B cell (primary cell): ENCODE data around the gene ADSS1. TPM values are rescaled to one million over a fixed set of nuclear protein-coding genes. Genes with fewer than 3 reads are reported as not detected.

Experiments
- ATAC-seq: fragments of 200-7000 bp; cut with Tn5 transposase; one replicate; pipeline ENCODE4 v1.10.0; 2021; ENCODE audit warnings: low read depth, mild to moderate bottlenecking, moderate number of reproducible peaks, moderate library complexity
- CTCF ChIA-PET: fragments of 350-600 bp; sonication (Branson Sonifier 250); formaldehyde crosslinking; loops from one replicate; lab custom pipeline; 2021; ENCODE audit warnings: antibody characterized with exemption, inconsistent platforms; lab: Charles Lee
- POLR2A ChIA-PET: fragments of 350-600 bp; sonication (Branson Sonifier 250); formaldehyde crosslinking; loops from one replicate; lab custom pipeline; 2021; ENCODE audit warnings: antibody characterized with exemption; lab: Charles Lee
- DNase-seq: peaks from one replicate; pipeline ENCODE4 v3.0.0; 2013
- H2AFZ ChIP-seq: 2 replicates; pipeline ENCODE4 v1.6.1; 2012; ENCODE audit warnings: mild to moderate bottlenecking, low read depth, low read length; ENCODE audit not compliant: insufficient read depth, poor library complexity, severe bottlenecking
- H3K27ac ChIP-seq, 2 donors: 1 replicate in 1 of 2; 2 replicates in 1 of 2; pipeline ENCODE4 v1.5.1; 2012 to 2013; ENCODE audit warnings: low read length in 2 of 2, mild to moderate bottlenecking in 2 of 2, moderate library complexity in 1 of 2
- H3K27me3 ChIP-seq, 4 experiments: fragments of 200-600 bp in 1 of 4; sonication (generic) in 1 of 4; replicated peaks in 1 of 4; 1 replicate in 2 of 4; 2 replicates in 2 of 4; pipeline versions ENCODE4 v1.6.1 to v1.7.0; 2013 to 2016; ENCODE audit warnings: low read length in 3 of 4, mild to moderate bottlenecking in 2 of 4, mixed read lengths in 1 of 4, moderate library complexity in 1 of 4; ENCODE audit not compliant: insufficient read depth in 4 of 4, control insufficient read depth in 3 of 4; ENCODE audit errors: control extremely low read depth in 1 of 4
- H3K36me3 ChIP-seq, 2 experiments: replicated peaks in 1 of 2; 1 replicate in 1 of 2; 2 replicates in 1 of 2; pipeline versions ENCODE4 v1.6.1 to v1.7.1; 2013; ENCODE audit warnings: low read length in 1 of 2; ENCODE audit not compliant: insufficient read depth in 2 of 2, control insufficient read depth in 1 of 2; ENCODE audit errors: control extremely low read depth in 1 of 2, extremely low read depth in 1 of 2
- H3K4me1 ChIP-seq, 2 donors: fragments of 200-600 bp in 1 of 2; sonication (generic) in 1 of 2; 1 replicate in 1 of 2; 2 replicates in 1 of 2; pipeline versions ENCODE4 v1.5.1 to v1.6.1; 2013 to 2017; ENCODE audit warnings: low read length in 2 of 2; ENCODE audit not compliant: control insufficient read depth in 2 of 2, insufficient read depth in 2 of 2
- H3K4me2 ChIP-seq: replicated peaks from 2 replicates; pipeline ENCODE3; 2012; ENCODE audit warnings: mild to moderate bottlenecking, low read depth, low read length; ENCODE audit not compliant: poor library complexity, severe bottlenecking
- H3K4me3 ChIP-seq, 5 experiments: fragments of 200-600 bp in 1 of 5; sonication (generic) in 1 of 5; 1 replicate in 3 of 5; 2 replicates in 2 of 5; pipeline versions ENCODE4 v1.5.1 to v1.7.0; 2011 to 2016; ENCODE audit warnings: low read length in 4 of 5, mild to moderate bottlenecking in 4 of 5, low read depth in 2 of 5, control low read depth in 1 of 5, moderate library complexity in 1 of 5; ENCODE audit not compliant: insufficient read depth in 1 of 5; ENCODE audit errors: control extremely low read depth in 1 of 5, extremely low read depth in 1 of 5
- H3K79me2 ChIP-seq: fragments of 200-600 bp; sonication (generic); one replicate; pipeline ENCODE4 v1.6.0; 2016; ENCODE audit warnings: low read length; ENCODE audit not compliant: control insufficient read depth, insufficient read depth
- H3K9ac ChIP-seq: fragments of 200-600 bp; sonication (generic); 2 replicates; pipeline ENCODE4 v1.6.1; 2017; ENCODE audit warnings: mild to moderate bottlenecking, low read length, moderate library complexity
- H3K9me3 ChIP-seq, 3 donors: one replicate each; pipeline versions ENCODE4 v1.6.1 to v1.7.1; 2013; ENCODE audit warnings: low read length in 2 of 3; ENCODE audit not compliant: control insufficient read depth in 2 of 3, insufficient read depth in 1 of 3; ENCODE audit errors: control extremely low read depth in 1 of 3
- H4K20me1 ChIP-seq: 2 replicates; pipeline ENCODE4 v1.6.0; 2012; ENCODE audit warnings: mild to moderate bottlenecking, low read length; ENCODE audit not compliant: insufficient read depth, control insufficient read depth, poor library complexity, severe bottlenecking
- H3K27ac Mint-ChIP-seq: one replicate; pipeline ENCODE4 v1.8.0; 2021; ENCODE audit warnings: mixed read lengths
- H3K27me3 Mint-ChIP-seq: one replicate; pipeline ENCODE4 v1.8.0; 2021; ENCODE audit warnings: mixed read lengths
- H3K4me1 Mint-ChIP-seq: one replicate; pipeline ENCODE4 v1.8.0; 2021; ENCODE audit warnings: mixed read lengths
- H3K4me3 Mint-ChIP-seq: one replicate; pipeline ENCODE4 v1.8.0; 2021; ENCODE audit warnings: mixed read lengths
- H3K9me3 Mint-ChIP-seq: one replicate; pipeline ENCODE4 v1.8.0; 2022; ENCODE audit warnings: mixed read lengths; ENCODE audit not compliant: insufficient read depth
- EZH2 ChIP-seq: IDR thresholded peaks from 2 replicates; pipeline ENCODE4 v1.6.1; 2012; ENCODE audit warnings: borderline replicate concordance, low read depth, mild to moderate bottlenecking, moderate library complexity, low read length; ENCODE audit not compliant: insufficient read depth, poor library complexity, severe bottlenecking
- WGBS: methylation state at CpG from one replicate; pipeline ENCODE4 v1.1.5; 2013; ENCODE audit warnings: missing lambda C conversion rate; ENCODE audit not compliant: insufficient coverage; 5-methylcytosine and 5-hydroxymethylcytosine counted together
- intact Hi-C: fragments of 100-400 bp; cut with micrococcal nuclease; formaldehyde crosslinking; loops from one replicate; pipeline ENCODE4 v1.10.0; 2022
- polyA plus RNA-seq: library from polyadenylated mRNA; depleted of rRNA; stranded (reverse); fragments of >200 nt; gene quantifications from 2 replicates; pipeline ENCODE4 v1.2.3, GENCODE V29; 2012
- total RNA-seq, 2 donors: library from RNA; stranded (reverse); fragments of 120-200 nt in 1 of 2; gene quantifications; 1 replicate in 1 of 2; 2 replicates in 1 of 2; pipeline versions ENCODE4 v1.2.3 to v1.2.4, GENCODE V29; 2013 to 2022
- TF ChIP-seq, protein P1 (sequence below): fragments of 200-600 bp; IDR thresholded peaks from one replicate; pipeline ENCODE4 v1.8.0; 2022; ENCODE audit warnings: antibody characterized with exemption, mild to moderate bottlenecking

Gene ADSS1
- total and polyA plus RNA-seq, 2 donors (not counting 1 experiment from before 2014, with no cell fraction given) = 0.33 to 1.7 TPM

DNA sequence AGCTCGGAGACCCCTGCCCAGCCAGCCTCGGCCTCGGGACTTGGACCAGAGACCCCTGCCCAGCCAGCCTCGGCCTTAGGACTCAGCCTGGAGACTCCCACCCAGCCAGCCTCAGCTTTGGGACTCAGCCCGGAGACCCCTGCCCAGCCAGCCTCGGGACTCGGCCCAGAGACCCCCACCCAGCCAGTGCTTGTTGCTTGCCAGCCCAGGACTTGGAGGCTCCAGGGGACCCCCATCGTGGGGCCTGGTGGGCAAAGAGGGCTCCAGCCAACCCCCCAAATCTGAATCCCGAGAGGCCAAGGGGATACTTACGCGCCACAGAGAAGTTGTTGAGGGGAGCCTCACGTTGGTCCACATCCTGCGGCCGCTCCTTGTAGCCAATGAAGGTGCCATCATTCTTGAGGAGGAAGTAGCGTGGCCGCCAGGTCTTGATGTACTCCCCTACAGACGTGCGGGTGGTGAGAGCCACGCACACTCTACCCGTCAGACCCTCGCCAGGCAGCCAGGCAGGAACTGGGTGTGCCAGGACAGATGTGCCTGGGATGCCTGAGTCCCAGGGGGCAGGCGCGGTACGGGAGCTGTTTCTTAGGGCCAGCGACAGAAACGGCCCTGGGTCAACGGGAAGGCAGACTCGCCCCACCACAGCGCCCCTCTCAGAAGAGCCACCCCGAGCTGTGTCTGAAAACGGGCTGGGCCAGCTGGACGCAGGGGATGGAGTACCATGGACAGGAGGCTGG lies 55.9 kb downstream of the ADSS1 start:
- Histone ChIP-seq H2AFZ (no peak overlapping the region), H3K79me2 (peaks cover 12% of the 10 kb centered on the region), H3K4me1 (no peaks in the 10 kb centered on the region), H3K9me3 (peaks cover 0 to 7% (median 0%) of the 10 kb centered on the region in 3 donors), H3K9ac (no peak overlapping the region), H3K27ac (no peak overlapping the region), H3K4me3 (no peak overlapping the region), H3K27me3 (no peaks in the 10 kb centered on the region), H3K4me2 (no peak overlapping the region), H3K36me3 (peaks cover 0 to 10% of the 10 kb centered on the region in 2 experiments), H4K20me1 (peaks cover 60% of the 10 kb centered on the region)
- DNase-seq (no peak), ATAC-seq (no peak)
- WGBS = 94% methylated on average over 32 of the region's 32 CpGs
- Mint-ChIP-seq H3K4me1 (no peaks in the 10 kb centered on the region), H3K27ac (no peak overlapping the region), H3K9me3 (no peaks in the 10 kb centered on the region), H3K4me3 (no peak overlapping the region), H3K27me3 (no peaks in the 10 kb centered on the region)
- ChIA-PET CTCF (interaction anchor here (1.3 kb wide), 1 partner anchor 11 kb away, joined by 4 read pairs; no protein-coding TSS in a partner anchor), POLR2A (no interaction called here)
- intact Hi-C loops = no loop called here
- TF ChIP-seq EZH2 = no peak
- TF ChIP-seq, protein P1, sequence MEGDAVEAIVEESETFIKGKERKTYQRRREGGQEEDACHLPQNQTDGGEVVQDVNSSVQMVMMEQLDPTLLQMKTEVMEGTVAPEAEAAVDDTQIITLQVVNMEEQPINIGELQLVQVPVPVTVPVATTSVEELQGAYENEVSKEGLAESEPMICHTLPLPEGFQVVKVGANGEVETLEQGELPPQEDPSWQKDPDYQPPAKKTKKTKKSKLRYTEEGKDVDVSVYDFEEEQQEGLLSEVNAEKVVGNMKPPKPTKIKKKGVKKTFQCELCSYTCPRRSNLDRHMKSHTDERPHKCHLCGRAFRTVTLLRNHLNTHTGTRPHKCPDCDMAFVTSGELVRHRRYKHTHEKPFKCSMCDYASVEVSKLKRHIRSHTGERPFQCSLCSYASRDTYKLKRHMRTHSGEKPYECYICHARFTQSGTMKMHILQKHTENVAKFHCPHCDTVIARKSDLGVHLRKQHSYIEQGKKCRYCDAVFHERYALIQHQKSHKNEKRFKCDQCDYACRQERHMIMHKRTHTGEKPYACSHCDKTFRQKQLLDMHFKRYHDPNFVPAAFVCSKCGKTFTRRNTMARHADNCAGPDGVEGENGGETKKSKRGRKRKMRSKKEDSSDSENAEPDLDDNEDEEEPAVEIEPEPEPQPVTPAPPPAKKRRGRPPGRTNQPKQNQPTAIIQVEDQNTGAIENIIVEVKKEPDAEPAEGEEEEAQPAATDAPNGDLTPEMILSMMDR = no peak

DNA sequence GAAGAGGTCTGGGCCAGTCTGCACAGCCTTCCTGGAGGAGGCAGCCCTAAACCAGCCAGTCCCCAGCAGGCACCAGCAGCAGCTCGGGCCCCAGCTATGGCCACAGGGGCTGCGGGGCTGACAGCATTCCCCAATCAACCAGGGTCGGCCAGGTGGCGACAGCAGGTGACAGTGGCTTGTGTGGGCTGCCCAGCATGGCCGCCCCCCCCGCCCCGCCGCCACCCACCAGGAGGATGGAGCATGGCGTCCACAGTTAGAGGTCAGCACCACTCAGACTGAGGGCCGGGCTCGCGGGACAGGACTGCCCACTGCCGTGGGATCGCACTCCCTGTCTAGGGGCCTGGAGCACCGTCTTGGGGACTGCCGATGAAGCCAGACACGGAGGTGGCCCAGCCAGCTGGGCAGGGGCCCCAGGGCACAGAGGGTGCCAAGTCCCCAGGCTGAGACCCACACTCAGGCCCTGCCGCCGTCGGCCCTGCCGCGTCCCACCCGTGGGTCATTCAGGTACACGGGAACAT lies 56.5 kb downstream of the ADSS1 start:
- Mint-ChIP-seq H3K4me1 (no peaks in the 10 kb centered on the region), H3K4me3 (no peak overlapping the region), H3K27ac (no peak overlapping the region), H3K9me3 (no peaks in the 10 kb centered on the region), H3K27me3 (no peaks in the 10 kb centered on the region)
- 97% methylated on average over 24 of the region's 24 CpGs for WGBS
- no peaks in the 10 kb centered on the region for H3K27me3 ChIP-seq
- no peak overlapping the region for H3K4me2 ChIP-seq
- peaks cover 67% of the 10 kb centered on the region for H4K20me1 ChIP-seq
- TF ChIP-seq, protein P1 = no peak
- ChIA-PET POLR2A (no interaction called here), CTCF (no interaction called here)
- peaks cover 18% of the 10 kb centered on the region for H3K79me2 ChIP-seq
- no peak overlapping the region for H2AFZ ChIP-seq
- no peak overlapping the region for H3K27ac ChIP-seq
- peaks cover 0 to 7% (median 0%) of the 10 kb centered on the region in 3 donors for H3K9me3 ChIP-seq
- intact Hi-C loops = no loop called here
- DNase-seq (no peak), ATAC-seq (no peak)
- H3K9ac ChIP-seq = no peak overlapping the region
- peaks cover 0 to 10% of the 10 kb centered on the region in 2 experiments for H3K36me3 ChIP-seq
- H3K4me1 ChIP-seq = no peaks in the 10 kb centered on the region
- no peak overlapping the region for H3K4me3 ChIP-seq
